Right ventricle myocardium inferior (tissue), 1 donor: ENCODE results near the gene SPATS2. TPM values are rescaled to one million over a fixed set of nuclear protein-coding genes. Genes with fewer than 3 reads are reported as not detected.

ENCODE experiments used
- ATAC-seq: fragments of 200-7000 bp; cut with Tn5 transposase; one replicate; pipeline ENCODE4 v1.9.1; 2020; ENCODE audit warnings: mild to moderate bottlenecking, moderate library complexity
- DNase-seq: peaks from one replicate; pipeline ENCODE4 v3.0.0; 2021; ENCODE audit errors: missing footprints
- intact Hi-C: fragments of 100-400 bp; cut with DNase I; formaldehyde crosslinking; loops from one replicate; pipeline ENCODE4 v1.11.0; 2022
- total RNA-seq: library from RNA; stranded (reverse); fragmentation: NEBNext Ultra II Directional; extraction: Animal tissue kit (Norgen Biotek cat#: 25700); gene quantifications from one replicate; pipeline ENCODE4 v1.2.1, GENCODE V29; 2021
- donor health status: DM: no; HTN: yes; CAD: no; lungs with severe emphysema.

SPATS2 gene
- total RNA-seq, 1 donor from 2014 or later = 6.4 TPM

DNA sequence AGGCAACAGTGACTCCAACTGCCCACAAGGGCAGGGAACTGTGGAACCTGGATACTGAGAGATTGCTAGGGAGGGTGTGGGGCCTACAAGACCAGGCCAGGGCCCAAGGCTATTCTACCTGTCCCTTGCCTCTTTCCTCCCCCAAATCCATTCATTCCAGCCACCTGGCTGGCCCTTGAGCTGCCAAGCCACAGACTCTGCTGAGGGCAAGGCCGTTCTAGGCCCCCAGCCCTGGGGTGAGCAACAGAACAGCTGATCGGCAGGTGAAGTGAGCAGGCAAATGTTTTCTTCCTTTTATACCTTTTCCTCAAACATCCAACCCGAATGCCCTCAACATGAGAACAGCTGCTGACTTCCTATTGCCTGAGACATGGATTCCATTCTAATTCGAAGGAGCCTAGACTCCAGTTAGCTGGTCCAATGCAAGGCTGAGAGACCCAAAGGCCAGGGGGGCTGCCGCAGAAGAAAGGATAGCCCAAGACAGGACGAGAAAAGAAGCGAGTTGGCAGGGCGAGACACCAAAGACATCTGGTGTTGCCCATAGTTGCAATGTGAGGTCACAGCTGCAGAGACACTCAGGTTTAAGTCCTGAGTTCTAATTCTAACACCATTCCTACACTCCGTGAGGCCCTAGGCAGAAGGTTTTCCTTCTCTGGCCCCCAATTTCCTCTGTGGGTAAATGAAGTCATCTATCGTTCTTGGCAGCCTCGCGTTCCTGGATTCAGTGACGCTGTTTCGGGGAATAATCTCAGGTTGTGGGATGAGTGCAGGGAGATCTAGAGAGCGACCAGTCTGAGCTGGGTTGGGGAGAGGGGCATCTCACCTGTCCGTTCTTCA, 31.9 kb upstream of the SPATS2 start:
- DNase-seq (no peak), ATAC-seq (no peak)
- intact Hi-C loops = no loop called here

GRCh38 chr12:49335955-49336644, 31.2 kb upstream of the SPATS2 start:
- intact Hi-C loops = loop anchor here (2.0 kb wide), 1 partner anchor 51 kb away; no protein-coding TSS in a partner anchor
- no peak for DNase-seq
- no peak for ATAC-seq

DNA sequence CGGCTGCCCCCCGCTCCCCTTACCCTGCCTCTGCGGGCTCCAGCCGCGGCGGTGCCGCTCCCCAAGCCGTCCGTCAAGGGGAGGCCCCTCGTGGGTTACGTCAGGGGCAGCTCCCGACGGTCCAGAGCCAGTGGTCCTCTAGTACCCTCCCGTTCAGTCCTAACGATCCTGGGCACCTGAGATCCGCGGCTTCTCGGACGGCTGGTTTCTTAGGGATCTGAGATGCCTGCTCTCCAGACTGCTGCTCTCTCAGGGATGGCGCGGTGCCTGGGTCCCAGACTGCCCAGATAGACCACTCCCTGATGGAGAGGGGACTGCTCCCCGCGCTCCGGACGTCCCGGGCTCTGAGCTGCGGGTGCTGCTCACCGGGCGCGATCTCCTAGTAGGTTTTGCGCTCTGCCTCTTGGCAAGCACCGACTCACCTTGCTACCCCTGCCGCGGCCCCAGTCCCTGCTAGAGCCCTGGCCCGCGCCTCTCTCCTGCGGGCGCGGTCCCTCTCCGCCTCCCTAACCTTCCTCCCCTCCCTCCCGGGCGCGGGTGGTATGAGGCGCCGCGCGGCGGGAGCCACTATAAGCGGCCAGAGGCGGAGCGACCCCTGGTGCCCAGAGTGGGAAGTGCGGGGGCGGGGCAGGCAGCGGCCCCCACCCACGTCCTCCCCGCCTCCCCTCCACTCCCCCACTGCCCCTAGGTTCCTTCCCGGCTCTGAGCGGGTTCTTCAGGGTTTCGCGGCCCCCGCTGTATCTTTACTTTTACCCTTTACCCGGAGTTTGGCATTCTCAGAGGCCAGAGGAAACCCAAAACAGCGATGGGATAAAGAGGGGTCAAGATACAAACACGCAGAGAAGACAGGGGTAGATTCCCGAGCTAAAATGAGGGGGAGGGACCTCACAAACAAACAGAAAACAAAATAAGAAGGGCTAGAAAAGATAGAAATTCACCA, 30.3 kb upstream of the SPATS2 start, which contains the start of gene C1QL4:
C1QL4 (minus strand) TSS at position 544 of the 940 bp plus-strand sequence. CDS start 711 bp downstream, outside the sequence.
- intact Hi-C loops = loop anchor here (2.0 kb wide), 1 partner anchor 52 kb away; no protein-coding TSS in a partner anchor
- ATAC-seq (peak; percentile 81), DNase-seq (peak; percentile 92)

DNA sequence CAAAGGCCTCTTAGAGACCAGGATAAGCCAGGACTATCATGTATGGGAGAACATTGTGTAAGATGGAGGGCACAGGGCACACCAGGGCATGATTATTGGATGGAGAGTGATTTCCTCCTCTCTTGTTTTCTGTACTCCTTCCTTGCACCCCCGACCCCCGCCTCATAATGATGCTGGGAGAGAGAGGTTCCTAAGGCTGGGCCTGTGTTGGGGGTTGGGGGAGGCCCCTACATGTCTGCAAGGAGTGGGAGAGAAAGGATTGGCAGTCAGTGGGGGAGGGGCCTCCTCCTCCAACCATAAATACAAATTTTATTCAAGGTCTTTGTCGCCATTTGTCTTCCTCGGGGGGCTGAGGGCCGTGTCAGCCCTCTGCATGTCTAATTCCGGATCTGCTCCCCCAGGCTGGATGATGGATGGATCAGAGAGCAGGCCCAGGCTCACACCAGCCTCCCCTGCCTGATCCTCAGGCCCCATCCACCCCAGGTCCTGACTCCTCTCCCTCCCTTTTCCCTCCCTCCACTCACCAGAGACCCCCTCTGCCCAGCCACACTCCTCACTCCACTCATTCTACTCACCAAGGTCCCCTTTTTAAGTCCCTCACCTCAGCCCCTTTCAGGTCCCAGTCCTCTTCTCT, 28.3 kb upstream of the SPATS2 start:
- DNase-seq = no peak
- intact Hi-C loops = no loop called here
- ATAC-seq = no peak

GRCh38 chr12:49339464-49339861, 27.8 kb upstream of the SPATS2 start:
- intact Hi-C loops = no loop called here
- no peak for DNase-seq
- no peak for ATAC-seq

DNA sequence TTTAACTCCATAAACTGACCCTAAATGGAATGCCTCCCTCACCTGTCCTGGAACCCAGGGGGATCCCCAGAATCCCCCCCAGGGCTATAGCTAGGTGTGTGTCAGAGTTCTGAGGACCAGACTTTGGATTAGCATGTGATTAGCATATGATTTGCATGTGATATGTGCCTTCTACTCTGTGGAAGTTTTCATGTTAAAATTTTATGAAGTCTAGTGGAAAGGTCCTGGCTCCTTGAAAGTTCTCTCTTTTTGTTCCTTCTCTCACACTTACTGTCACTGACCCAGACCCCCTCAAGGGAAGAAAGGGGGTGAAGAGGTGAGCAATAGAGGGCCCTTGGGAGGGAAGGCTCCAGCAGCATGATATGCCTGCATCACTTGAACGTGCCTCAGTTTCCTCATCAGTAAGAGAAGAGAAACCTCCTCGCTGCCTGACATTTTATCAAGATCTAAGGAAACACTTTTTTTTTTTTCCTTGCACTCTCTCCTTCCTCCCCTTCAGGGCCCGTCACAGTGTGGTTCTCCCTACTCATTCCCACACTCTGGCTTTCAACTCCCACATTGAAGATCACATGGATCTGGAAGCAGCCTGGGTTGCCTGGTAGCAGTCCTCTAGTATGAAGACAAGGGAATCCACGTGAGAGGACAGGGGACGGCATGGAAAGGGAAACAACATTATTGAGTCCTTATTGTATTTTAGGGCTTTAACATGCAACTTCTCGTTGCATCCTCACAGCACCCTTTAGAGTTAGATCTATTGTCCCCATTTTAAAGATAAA, 27.0 kb upstream of the SPATS2 start:
- ATAC-seq = no peak
- intact Hi-C loops = no loop called here

DNA sequence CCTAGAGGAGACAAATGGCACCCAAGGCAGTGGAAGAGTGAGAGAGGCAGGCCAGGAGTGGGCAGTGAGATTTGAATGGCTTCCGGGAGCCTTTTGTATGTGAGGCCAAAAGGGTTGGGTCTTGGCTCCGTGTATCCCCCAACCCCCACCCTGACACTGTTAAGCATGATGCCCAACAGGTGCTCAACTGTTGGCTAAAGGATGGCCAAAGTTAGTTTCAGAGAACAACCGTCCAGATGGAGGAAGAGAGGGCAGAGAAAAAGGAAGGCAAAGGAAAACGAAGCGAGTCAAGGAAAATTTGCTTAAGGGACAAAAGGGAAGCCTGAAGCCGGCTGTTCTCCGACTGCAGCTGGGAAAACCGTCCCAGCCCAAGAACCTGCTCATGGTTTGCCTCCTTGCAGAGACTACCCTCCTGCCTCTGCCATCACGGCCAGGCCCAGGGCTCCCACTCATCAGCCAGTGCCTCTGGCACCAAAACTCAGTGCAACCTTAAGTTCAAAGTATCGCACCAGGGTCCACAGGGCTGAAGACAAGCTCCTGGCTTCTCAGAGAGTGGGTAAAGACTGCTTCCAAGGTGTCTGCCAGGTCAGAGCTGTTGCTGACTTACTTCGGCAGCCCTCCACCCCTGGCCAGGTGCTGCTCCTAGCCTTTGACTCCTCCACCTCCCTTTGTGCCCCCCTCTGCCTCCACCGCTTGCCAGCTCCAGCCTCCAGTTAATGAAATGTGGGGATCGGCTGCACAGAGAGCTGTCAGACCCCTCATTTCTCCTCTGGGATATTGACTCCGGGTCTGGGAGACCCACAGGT, 26.1 kb upstream of the SPATS2 start:
- no peak for DNase-seq
- intact Hi-C loops = no loop called here
- ATAC-seq = no peak

More for the DNA sequence above, 27.0 kb upstream of the SPATS2 start:
- no peak for DNase-seq

DNA sequence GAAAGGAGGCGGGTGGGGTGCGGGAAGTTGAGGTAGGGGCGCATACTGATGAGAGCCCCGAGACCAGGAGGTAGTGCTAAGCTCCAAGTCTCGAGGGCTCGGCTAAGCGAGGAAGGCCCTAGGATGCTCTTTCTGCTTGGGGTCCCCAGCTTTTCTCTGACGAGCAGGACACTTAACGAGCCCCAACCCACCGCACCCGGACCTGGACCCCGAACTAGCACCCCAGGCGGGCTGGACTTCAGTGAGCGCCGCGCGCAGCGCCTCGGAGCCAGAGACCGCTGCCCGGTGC, 25.5 kb upstream of the SPATS2 start:
- intact Hi-C loops = no loop called here
- DNase-seq = no peak
- ATAC-seq = no peak

DNA sequence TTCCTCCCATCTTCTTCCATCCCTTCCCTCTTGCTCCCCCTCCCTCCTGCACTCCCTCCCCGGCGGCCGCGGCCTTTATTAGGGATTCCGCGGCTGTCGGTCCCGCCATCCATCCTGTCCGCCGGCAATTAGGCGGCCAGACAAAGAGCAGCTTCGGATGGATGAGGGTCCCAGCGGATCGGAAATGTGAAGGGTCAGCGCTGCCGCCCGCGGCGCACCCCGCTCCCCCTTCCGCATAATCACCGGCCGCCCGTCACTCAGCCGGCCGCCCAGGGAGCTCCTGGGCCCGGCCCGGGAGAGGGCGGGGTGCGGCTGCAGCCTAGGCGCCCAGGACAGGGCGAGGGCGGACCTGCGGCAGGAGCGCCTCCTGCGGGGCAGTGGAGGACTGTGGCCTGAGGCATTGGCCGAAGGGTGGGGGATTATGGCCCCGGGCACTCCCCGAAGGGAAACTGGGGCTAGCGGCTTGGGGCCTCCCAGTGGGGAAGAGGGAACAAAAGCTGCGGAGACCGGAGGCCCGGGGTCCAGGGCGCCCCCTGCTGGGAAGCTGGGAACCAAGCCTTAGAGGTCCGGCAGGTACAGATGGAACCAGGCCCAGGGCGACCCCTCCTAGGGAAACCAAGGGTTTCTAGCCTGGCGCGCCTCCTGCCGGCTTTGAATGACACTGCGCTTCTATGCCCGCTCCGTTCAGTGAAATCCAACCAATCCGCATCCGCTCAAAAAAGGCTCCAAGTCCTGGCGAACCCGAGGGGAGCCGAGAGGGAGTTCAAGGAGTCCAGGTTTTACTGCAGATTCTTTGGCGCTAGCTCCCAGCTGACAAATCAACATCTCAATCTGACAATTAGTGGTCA, 25.0 kb upstream of the SPATS2 start:
- intact Hi-C loops = no loop called here
- ATAC-seq = peak; percentile 49
- DNase-seq = peak; percentile 86

- intact Hi-C loops = no loop called here
- no peak for ATAC-seq
- DNase-seq = no peak
Observed at GRCh38 chr12:49342914-49343731, 24.1 kb upstream of the SPATS2 start.

- ATAC-seq = no peak
- DNase-seq = no peak
- intact Hi-C loops = no loop called here
Observed at GRCh38 chr12:49344486-49345050, 22.7 kb upstream of the SPATS2 start.

DNA sequence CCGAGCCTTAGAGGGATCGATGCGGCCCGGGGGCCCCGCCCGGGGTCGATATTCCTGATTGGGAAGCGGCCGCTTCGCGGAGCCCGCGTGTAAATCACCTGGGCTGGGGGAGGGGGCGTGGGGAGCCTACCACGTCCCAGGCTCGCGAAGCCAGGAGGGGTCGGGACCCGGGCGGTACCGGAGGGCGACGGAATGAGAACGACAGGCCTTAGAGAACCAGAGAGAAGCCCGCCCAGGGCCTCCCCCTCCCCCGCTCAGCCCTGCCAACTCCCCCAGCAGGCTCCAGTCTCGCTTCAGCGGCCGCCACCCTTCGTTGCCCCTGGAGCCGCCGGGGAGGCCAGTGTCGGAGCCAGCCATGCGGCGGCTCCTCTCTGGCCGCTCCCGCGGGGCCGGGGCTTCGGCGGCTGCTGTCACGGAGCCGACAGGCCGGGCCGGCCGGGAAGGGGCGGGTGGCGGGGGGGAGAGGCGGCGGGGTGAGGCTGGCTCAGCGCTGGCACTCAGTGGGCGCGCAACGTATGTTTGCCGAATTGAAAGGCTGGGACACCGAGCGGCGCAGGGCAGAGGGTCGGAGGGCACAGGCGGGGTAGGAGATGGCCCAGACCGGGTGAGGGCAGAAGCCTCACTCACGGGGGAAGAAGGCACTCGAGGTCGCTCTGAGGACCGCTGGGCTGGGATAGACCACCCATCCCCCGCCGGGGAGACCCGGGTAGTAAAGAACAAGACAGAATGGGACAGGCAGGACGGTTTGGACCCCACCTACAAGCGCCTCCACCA, 22.0 kb upstream of the SPATS2 start:
- no peak for ATAC-seq
- intact Hi-C loops = no loop called here
- DNase-seq = no peak

DNA sequence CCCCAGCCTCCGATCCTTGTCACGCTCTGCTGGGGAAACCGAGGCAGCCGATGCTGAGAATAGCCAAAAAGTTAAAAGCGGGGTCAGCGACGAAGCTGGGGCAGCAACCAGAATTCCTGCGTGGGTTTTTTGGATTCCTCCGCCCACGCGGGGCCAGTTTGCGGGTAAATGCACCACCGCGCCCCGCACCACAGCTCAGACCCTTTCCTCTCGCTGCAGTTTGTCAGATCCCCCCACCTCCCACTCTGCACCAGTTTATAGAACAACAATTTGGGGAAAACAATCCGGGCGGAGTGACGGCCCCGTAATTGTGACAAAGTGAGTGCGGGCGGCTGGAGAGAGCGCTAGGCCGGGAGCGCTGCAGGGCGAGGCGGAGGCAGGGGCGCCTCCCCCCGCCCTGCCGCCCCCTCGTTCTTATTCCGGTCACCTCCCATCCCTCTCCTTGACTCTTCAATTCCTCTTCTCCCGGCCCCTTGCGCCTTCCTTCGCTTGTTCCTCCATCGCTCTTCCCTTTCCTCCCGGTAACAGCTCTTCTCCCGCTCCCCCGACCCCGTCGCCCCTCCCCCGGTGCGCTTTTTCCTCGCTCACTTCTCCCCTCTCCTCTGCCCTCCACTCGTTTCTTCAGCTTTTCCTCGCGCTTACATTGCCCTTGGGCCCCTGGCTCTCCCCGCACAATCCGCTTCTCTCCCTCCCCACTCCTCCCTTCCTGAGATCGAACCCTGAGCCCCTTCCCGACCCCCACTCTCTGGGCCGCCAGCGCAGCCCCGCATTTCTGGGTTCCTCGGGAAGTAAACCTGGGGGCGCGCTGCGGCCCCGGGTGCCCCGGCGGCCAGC, 21.2 kb upstream of the SPATS2 start:
- intact Hi-C loops = no loop called here
- DNase-seq (no peak), ATAC-seq (no peak)
